K562 (cell line): ENCODE results near the gene FAM53B. TPM values are rescaled to one million over a fixed set of nuclear protein-coding genes. Genes with fewer than 3 reads are reported as not detected.

Experiments used
- ATAC-seq: fragments of 200-7000 bp; cut with Tn5 transposase; 3 replicates; pipeline ENCODE4 v1.9.1; 2020; ENCODE audit warnings: moderate library complexity
- BruUV-seq: library from RNA; stranded (reverse); fragments of 400-500 nt; replicated peaks from 2 replicates; lab custom pipeline; 2021; lab: Mats Ljungman, UMichigan
- CTCF ChIA-PET: fragments of 300-600 bp; formaldehyde crosslinking; extraction: SDS; loops from one replicate; lab custom pipeline; 2021; ENCODE audit warnings: low intra/inter-chr PET ratio; lab: Yijun Ruan, JAX
- POLR2A ChIA-PET: fragments of 300-600, 350-650 bp; sonication (Branson Sonifier 250); formaldehyde crosslinking; extraction: SDS; loops from one replicate; lab custom pipeline; 2021; ENCODE audit warnings: antibody characterized with exemption, inconsistent platforms; lab: Yijun Ruan, JAX
- DNase-seq, 4 experiments: peaks; one replicate each; pipeline versions ENCODE4 v3.0.0 to v3.0.0-alpha.2; 2011 to 2018; ENCODE audit warnings: low spot score in 3 of 4, mixed read lengths in 3 of 4; ENCODE audit errors: extremely low read depth in 1 of 4
- FAIRE-seq: peaks from 2 replicates; lab custom pipeline; 2011; peaks lifted over from hg19 to GRCh38; lab: Jason Lieb, UNC
- H2AFZ ChIP-seq: 2 replicates; pipeline ENCODE4 v1.6.0; 2011; ENCODE audit warnings: low read depth, low read length, control low read depth, inconsistent platforms
- H3K27ac ChIP-seq: fragments of 200-600 bp; 3 replicates; pipeline ENCODE4 v1.8.0; 2011; ENCODE audit warnings: low read depth, mild to moderate bottlenecking, control low read depth, inconsistent platforms, low read length, moderate library complexity, mixed read lengths; ENCODE audit errors: extremely low read depth
- H3K27me3 ChIP-seq, 2 experiments: fragments of 300-600 bp in 1 of 2; 2 replicates in 1 of 2; 3 replicates in 1 of 2; pipeline versions ENCODE4 v1.6.0 to v1.8.0; 2011; ENCODE audit warnings: inconsistent platforms in 2 of 2, low read length in 2 of 2, mild to moderate bottlenecking in 1 of 2, mixed read lengths in 1 of 2, moderate library complexity in 1 of 2; ENCODE audit not compliant: control insufficient read depth in 2 of 2, insufficient read depth in 2 of 2
- H3K36me3 ChIP-seq: fragments of 300-600 bp; 3 replicates; pipeline ENCODE4 v1.8.0; 2011; ENCODE audit warnings: mild to moderate bottlenecking, low read length, inconsistent platforms; ENCODE audit not compliant: control insufficient read depth, insufficient read depth
- H3K4me1 ChIP-seq, 2 experiments: fragments of 200-600 bp in 1 of 2; replicated peaks in 1 of 2; 2 replicates in 1 of 2; 3 replicates in 1 of 2; pipeline versions ENCODE4 v1.5.1 to v1.8.0; 2011; ENCODE audit warnings: inconsistent platforms in 2 of 2, low read length in 2 of 2, mild to moderate bottlenecking in 1 of 2, mixed read lengths in 1 of 2, moderate library complexity in 1 of 2; ENCODE audit not compliant: control insufficient read depth in 2 of 2, insufficient read depth in 2 of 2
- H3K4me2 ChIP-seq: 2 replicates; pipeline ENCODE4 v1.6.1; 2011; ENCODE audit warnings: low read length, control low read depth, inconsistent platforms, mixed read lengths; ENCODE audit not compliant: insufficient read depth
- H3K4me3 ChIP-seq: fragments of 200-600 bp; sonication (generic), shearing (Covaris generic); 2 replicates; pipeline ENCODE4 v1.5.1; 2016; ENCODE audit warnings: control low read depth, inconsistent platforms
- H3K79me2 ChIP-seq: fragments of 200-600 bp; 3 replicates; pipeline ENCODE4 v1.8.0; 2011; ENCODE audit warnings: low read length, inconsistent platforms; ENCODE audit not compliant: control insufficient read depth, insufficient read depth
- H3K9ac ChIP-seq, 2 experiments: 2 replicates each; pipeline versions ENCODE4 v1.6.0 to v1.6.1; 2011; ENCODE audit warnings: low read depth in 2 of 2, low read length in 2 of 2, control low read depth in 1 of 2, inconsistent platforms in 1 of 2, mild to moderate bottlenecking in 1 of 2, mixed read lengths in 1 of 2; ENCODE audit not compliant: insufficient read depth in 1 of 2
- H3K9me1 ChIP-seq: one replicate; pipeline ENCODE4 v1.6.0; 2011; ENCODE audit warnings: inconsistent platforms, mild to moderate bottlenecking, low read length, moderate library complexity; ENCODE audit not compliant: control insufficient read depth, insufficient read depth
- H3K9me3 ChIP-seq: replicated peaks from 2 replicates; pipeline ENCODE4 v1.5.1; 2011; ENCODE audit warnings: low read depth, low read length, inconsistent platforms; ENCODE audit not compliant: control insufficient read depth, insufficient read depth
- H4K20me1 ChIP-seq: replicated peaks from 2 replicates; pipeline ENCODE4 v1.6.1; 2011; ENCODE audit warnings: low read length, inconsistent platforms, mixed read lengths; ENCODE audit not compliant: control insufficient read depth, insufficient read depth
- SNIP1 ChIP-seq: fragments of 450-650 bp; IDR thresholded peaks from 2 replicates; pipeline ENCODE4 v1.7.1; 2017; ENCODE audit warnings: low read depth, mild to moderate bottlenecking
- SP1 ChIP-seq: sonication (generic); formaldehyde crosslinking; IDR thresholded peaks from 2 replicates; pipeline ENCODE4 v1.8.1; 2022; ENCODE audit warnings: mild to moderate bottlenecking, missing genetic modification reagents
- TRIM28 ChIP-seq: fragments of 450-650 bp; IDR thresholded peaks from 2 replicates; pipeline ENCODE4 v1.6.1; 2017
- ZNF239 ChIP-seq: fragments of 250-450 bp; sonication (Bioruptor Pico); IDR thresholded peaks from 2 replicates; pipeline ENCODE4 v1.4.0; 2020; ENCODE audit warnings: mild to moderate bottlenecking
- ZSCAN32 ChIP-seq: fragments of 450-650 bp; formaldehyde crosslinking; IDR thresholded peaks from 2 replicates; pipeline ENCODE4 v1.4.0; 2020; ENCODE audit warnings: mild to moderate bottlenecking, moderate library complexity
- WGBS: fragments of 100-300 bp; shearing (Covaris generic); methylation state at CpG from one replicate; pipeline ENCODE4 v1.1.6; 2016; ENCODE audit warnings: low coverage, mixed read lengths; ENCODE audit not compliant: insufficient coverage; ENCODE audit errors: missing lambda C conversion rate; 5-methylcytosine and 5-hydroxymethylcytosine counted together
- in situ Hi-C: fragments of 300-500 bp; cut with MboI; formaldehyde crosslinking; loops from 4 replicates; pipeline ENCODE4 v1.15.0; 2018; ENCODE audit warnings: inconsistent platforms, mixed read lengths
- intact Hi-C: fragments of 100-400 bp; cut with micrococcal nuclease; formaldehyde crosslinking; loops from 2 replicates; pipeline ENCODE4 v1.14.2; 2022
- polyA plus RNA-seq, 8 experiments: library from polyadenylated mRNA; depleted of rRNA in 4 of 8; stranded (reverse) in 5 of 8; unstranded in 3 of 8; fragments of >200 nt; fragmentation: Nextera tagmentation in 2 of 8; fragmentation: Illumina TruSeq in 1 of 8; extraction: Ambion mirVana in 2 of 8; extraction: Trizol in 1 of 8; gene quantifications; 2 replicates each; pipeline versions ENCODE4 v1.2.1 to v1.2.3, GENCODE V29; 2011 to 2014; ENCODE audit warnings: inconsistent platforms in 1 of 8, missing spikeins in 1 of 8
- total RNA-seq, 7 experiments: library from RNA; depleted of rRNA in 6 of 7; stranded (reverse); fragments of >200 nt in 6 of 7; fragmentation: Illumina TruSeq in 2 of 7; extraction: Trizol in 2 of 7; gene quantifications; 2 replicates each; pipeline versions ENCODE4 v1.2.1 to v1.2.3, GENCODE V29; 2011 to 2021; ENCODE audit warnings: low replicate concordance in 1 of 7
- TF ChIP-seq, protein P1 (sequence below), 3 experiments: fragments of 200-800 bp in 1 of 3; fragments of 250-450 bp in 1 of 3; fragments of 450-650 bp in 1 of 3; sonication (Bioruptor Pico) in 1 of 3; sonication (Bioruptor generic) in 1 of 3; formaldehyde crosslinking in 1 of 3; IDR thresholded peaks; 2 replicates each; pipeline versions ENCODE4 v1.6.1 to v1.8.0; 2016 to 2022; ENCODE audit warnings: mild to moderate bottlenecking in 2 of 3, missing genetic modification characterization in 2 of 3, missing compliant biosample characterization in 1 of 3, moderate library complexity in 1 of 3

The FAM53B gene
- total and polyA plus RNA-seq, 9 of the 15 experiments (the other 6 are each of a cell fraction or from before 2014, with no cell fraction given), result 0.03 to 16.5 (median 5.0) TPM

GRCh38 chr10:124645467-124646095 lies 98.6 kb downstream of the FAM53B start:
- FAIRE-seq (no peak), DNase-seq (no peak), ATAC-seq (no peak)
- no peaks in the 10 kb centered on the region for H3K27me3 ChIP-seq
- peaks cover 49 to 66% of the 10 kb centered on the region in 2 experiments for H3K4me1 ChIP-seq
- H3K4me2 ChIP-seq, result no peak overlapping the region
- intact Hi-C loops, result loop anchor here (5.0 kb wide), 1 partner anchor 97 kb away; the partner anchor contains the start of gene FAM53B
- ChIA-PET CTCF (no interaction called here), POLR2A (interaction anchor here (1.2 kb wide), 1 partner anchor 25 kb away, joined by 3 read pairs; no protein-coding TSS in a partner anchor)
- H2AFZ ChIP-seq, result no peak overlapping the region
- no peak overlapping the region for H3K9ac ChIP-seq
- TF ChIP-seq ZSCAN32 (CRISPR knock-in tag) (no peak), SP1 (CRISPR knock-in tag) (no peak), ZNF239 (CRISPR knock-in tag) (no peak), SNIP1 (no peak), TRIM28 (no peak)
- TF ChIP-seq, protein P1, sequence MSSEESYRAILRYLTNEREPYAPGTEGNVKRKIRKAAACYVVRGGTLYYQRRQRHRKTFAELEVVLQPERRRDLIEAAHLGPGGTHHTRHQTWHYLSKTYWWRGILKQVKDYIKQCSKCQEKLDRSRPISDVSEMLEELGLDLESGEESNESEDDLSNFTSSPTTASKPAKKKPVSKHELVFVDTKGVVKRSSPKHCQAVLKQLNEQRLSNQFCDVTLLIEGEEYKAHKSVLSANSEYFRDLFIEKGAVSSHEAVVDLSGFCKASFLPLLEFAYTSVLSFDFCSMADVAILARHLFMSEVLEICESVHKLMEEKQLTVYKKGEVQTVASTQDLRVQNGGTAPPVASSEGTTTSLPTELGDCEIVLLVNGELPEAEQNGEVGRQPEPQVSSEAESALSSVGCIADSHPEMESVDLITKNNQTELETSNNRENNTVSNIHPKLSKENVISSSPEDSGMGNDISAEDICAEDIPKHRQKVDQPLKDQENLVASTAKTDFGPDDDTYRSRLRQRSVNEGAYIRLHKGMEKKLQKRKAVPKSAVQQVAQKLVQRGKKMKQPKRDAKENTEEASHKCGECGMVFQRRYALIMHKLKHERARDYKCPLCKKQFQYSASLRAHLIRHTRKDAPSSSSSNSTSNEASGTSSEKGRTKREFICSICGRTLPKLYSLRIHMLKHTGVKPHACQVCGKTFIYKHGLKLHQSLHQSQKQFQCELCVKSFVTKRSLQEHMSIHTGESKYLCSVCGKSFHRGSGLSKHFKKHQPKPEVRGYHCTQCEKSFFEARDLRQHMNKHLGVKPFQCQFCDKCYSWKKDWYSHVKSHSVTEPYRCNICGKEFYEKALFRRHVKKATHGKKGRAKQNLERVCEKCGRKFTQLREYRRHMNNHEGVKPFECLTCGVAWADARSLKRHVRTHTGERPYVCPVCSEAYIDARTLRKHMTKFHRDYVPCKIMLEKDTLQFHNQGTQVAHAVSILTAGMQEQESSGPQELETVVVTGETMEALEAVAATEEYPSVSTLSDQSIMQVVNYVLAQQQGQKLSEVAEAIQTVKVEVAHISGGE (CRISPR knock-in tag; IDR thresholded peaks at IDR 0.05), result peak in 1 of 3 experiments; percentile 2; a peak in 1 of 6 replicates
- H3K27ac ChIP-seq, result no peak overlapping the region
- H3K4me3 ChIP-seq, result no peak overlapping the region
- in situ Hi-C loops, result no loop called here
- 91% methylated on average over 8 of the region's 13 CpGs for WGBS
- H4K20me1 ChIP-seq, result no peaks in the 10 kb centered on the region
- peaks cover 19% of the 10 kb centered on the region for H3K79me2 ChIP-seq
- BruUV-seq, result no TSS peak
- peaks cover 15% of the 10 kb centered on the region; the same call in 1 of the 3 replicates for H3K36me3 ChIP-seq
- H3K9me1 ChIP-seq, result no peaks in the 10 kb centered on the region
- H3K9me3 ChIP-seq, result no peaks in the 10 kb centered on the region; the same call in 1 of the 2 replicates
